ENCODE results near the gene OR2G3.

DNA sequence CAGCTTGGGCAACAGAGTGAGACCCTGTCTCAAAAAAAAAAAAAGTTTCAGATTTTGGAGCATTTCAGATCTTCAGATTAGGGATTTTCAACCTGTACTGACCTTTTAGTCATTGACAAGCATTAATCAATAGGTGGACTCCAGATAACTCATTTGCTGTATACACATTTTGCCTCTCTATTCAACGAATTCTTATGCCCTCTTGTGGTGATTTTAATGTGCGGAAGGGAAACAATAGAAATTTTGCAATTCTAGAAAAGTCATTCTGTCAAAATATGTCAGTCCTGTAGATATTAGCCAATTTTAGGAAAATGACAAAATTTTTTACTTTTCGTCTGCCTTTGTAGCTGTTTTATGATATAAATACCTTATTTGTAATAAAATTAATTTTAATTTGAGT is 28.9 kb upstream of the OR2G3 start:
- TF ChIP-seq, protein P1, sequence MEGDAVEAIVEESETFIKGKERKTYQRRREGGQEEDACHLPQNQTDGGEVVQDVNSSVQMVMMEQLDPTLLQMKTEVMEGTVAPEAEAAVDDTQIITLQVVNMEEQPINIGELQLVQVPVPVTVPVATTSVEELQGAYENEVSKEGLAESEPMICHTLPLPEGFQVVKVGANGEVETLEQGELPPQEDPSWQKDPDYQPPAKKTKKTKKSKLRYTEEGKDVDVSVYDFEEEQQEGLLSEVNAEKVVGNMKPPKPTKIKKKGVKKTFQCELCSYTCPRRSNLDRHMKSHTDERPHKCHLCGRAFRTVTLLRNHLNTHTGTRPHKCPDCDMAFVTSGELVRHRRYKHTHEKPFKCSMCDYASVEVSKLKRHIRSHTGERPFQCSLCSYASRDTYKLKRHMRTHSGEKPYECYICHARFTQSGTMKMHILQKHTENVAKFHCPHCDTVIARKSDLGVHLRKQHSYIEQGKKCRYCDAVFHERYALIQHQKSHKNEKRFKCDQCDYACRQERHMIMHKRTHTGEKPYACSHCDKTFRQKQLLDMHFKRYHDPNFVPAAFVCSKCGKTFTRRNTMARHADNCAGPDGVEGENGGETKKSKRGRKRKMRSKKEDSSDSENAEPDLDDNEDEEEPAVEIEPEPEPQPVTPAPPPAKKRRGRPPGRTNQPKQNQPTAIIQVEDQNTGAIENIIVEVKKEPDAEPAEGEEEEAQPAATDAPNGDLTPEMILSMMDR (conservative IDR thresholded peaks at IDR 0.05; ENCODE audit: low read depth in 2 of 2) = peak; percentile 60 to 69
- no peak for TF ChIP-seq EZH2 (IDR thresholded peaks at IDR 0.05; ENCODE audit: low read depth, unreplicated experiment)
- TF ChIP-seq, protein P2, sequence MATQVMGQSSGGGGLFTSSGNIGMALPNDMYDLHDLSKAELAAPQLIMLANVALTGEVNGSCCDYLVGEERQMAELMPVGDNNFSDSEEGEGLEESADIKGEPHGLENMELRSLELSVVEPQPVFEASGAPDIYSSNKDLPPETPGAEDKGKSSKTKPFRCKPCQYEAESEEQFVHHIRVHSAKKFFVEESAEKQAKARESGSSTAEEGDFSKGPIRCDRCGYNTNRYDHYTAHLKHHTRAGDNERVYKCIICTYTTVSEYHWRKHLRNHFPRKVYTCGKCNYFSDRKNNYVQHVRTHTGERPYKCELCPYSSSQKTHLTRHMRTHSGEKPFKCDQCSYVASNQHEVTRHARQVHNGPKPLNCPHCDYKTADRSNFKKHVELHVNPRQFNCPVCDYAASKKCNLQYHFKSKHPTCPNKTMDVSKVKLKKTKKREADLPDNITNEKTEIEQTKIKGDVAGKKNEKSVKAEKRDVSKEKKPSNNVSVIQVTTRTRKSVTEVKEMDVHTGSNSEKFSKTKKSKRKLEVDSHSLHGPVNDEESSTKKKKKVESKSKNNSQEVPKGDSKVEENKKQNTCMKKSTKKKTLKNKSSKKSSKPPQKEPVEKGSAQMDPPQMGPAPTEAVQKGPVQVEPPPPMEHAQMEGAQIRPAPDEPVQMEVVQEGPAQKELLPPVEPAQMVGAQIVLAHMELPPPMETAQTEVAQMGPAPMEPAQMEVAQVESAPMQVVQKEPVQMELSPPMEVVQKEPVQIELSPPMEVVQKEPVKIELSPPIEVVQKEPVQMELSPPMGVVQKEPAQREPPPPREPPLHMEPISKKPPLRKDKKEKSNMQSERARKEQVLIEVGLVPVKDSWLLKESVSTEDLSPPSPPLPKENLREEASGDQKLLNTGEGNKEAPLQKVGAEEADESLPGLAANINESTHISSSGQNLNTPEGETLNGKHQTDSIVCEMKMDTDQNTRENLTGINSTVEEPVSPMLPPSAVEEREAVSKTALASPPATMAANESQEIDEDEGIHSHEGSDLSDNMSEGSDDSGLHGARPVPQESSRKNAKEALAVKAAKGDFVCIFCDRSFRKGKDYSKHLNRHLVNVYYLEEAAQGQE (IDR thresholded peaks at IDR 0.05; ENCODE audit: unreplicated experiment) = no peak
- TF ChIP-seq NANOG (IDR thresholded peaks at IDR 0.05; ENCODE audit: borderline replicate concordance) = no peak
- TF ChIP-seq CREB1 (CRISPR knock-in tag; IDR thresholded peaks at IDR 0.05; ENCODE audit: low read depth) = no peak
- no peak for TF ChIP-seq STAT1 (IDR thresholded peaks at IDR 0.05; ENCODE audit: unreplicated experiment)
- no peak for TF ChIP-seq POLR2AphosphoS5 (IDR thresholded peaks at IDR 0.05; ENCODE audit: low read depth)
- no peak for TF ChIP-seq EZH2phosphoT487 (IDR thresholded peaks at IDR 0.05; ENCODE audit: unreplicated experiment)
- TF ChIP-seq JUNB (IDR thresholded peaks at IDR 0.05; ENCODE audit: unreplicated experiment) = no peak
- TF ChIP-seq, protein P3, sequence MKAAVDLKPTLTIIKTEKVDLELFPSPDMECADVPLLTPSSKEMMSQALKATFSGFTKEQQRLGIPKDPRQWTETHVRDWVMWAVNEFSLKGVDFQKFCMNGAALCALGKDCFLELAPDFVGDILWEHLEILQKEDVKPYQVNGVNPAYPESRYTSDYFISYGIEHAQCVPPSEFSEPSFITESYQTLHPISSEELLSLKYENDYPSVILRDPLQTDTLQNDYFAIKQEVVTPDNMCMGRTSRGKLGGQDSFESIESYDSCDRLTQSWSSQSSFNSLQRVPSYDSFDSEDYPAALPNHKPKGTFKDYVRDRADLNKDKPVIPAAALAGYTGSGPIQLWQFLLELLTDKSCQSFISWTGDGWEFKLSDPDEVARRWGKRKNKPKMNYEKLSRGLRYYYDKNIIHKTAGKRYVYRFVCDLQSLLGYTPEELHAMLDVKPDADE (IDR thresholded peaks at IDR 0.05) = no peak

Measured in GM23338 (cell line).